Testis (tissue), 2 donors: ENCODE measurements around the gene TICAM2.

ENCODE experiments used
- POLR2A ChIP-seq: fragments of 450-650 bp; IDR thresholded peaks from one replicate; pipeline ENCODE4 v1.6.1; 2017; ENCODE audit warnings: antibody characterized with exemption, mild to moderate bottlenecking, moderate library complexity
- TF ChIP-seq, protein P1 (sequence below), 3 experiments: fragments of 450-650 bp in 2 of 3; fragments of 200-600 bp in 1 of 3; sonication (generic) in 1 of 3; IDR thresholded peaks; one replicate each; pipeline ENCODE4 v1.5.1; 2016 to 2019; ENCODE audit warnings: antibody characterized with exemption in 3 of 3, mild to moderate bottlenecking in 2 of 3, moderate library complexity in 1 of 3

DNA sequence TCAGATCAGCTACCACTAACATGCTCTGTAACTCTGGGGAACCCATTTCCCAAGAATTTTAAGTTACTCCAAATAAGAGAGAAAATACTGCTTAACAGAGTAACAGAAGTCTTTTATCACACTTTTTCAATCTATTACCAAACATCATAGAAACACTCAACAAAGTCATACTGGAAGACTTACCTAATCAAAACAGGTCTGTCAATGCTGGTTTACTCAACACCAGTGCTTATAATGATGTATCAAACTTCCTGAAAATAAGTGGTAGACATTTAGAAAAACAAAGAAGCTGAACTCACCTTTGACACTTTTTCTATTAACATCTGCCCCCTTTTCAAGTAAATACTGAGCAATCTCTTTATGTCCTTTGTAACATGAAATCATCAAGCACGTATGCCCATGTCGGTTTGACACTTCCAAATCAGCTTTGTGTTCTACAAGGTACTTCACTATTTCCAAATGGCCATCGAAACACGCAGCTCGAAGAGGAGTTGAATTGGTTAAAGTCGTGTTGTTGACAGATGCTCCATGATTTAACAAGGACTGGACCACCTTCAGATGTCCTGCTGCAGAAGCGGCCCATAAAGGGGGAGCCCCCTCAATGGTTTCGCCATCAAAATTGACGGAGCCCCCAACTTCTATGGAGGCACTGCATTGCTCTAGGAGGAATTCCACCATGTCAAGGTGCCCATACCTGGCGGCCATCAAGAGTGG, 59.5 kb downstream of the TICAM2 start:
- no peak for TF ChIP-seq POLR2A
- TF ChIP-seq, protein P1, sequence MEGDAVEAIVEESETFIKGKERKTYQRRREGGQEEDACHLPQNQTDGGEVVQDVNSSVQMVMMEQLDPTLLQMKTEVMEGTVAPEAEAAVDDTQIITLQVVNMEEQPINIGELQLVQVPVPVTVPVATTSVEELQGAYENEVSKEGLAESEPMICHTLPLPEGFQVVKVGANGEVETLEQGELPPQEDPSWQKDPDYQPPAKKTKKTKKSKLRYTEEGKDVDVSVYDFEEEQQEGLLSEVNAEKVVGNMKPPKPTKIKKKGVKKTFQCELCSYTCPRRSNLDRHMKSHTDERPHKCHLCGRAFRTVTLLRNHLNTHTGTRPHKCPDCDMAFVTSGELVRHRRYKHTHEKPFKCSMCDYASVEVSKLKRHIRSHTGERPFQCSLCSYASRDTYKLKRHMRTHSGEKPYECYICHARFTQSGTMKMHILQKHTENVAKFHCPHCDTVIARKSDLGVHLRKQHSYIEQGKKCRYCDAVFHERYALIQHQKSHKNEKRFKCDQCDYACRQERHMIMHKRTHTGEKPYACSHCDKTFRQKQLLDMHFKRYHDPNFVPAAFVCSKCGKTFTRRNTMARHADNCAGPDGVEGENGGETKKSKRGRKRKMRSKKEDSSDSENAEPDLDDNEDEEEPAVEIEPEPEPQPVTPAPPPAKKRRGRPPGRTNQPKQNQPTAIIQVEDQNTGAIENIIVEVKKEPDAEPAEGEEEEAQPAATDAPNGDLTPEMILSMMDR (IDR thresholded peaks at IDR 0.05), result no peak
